ENCODE measurements around the gene MYO9B.

DNA sequence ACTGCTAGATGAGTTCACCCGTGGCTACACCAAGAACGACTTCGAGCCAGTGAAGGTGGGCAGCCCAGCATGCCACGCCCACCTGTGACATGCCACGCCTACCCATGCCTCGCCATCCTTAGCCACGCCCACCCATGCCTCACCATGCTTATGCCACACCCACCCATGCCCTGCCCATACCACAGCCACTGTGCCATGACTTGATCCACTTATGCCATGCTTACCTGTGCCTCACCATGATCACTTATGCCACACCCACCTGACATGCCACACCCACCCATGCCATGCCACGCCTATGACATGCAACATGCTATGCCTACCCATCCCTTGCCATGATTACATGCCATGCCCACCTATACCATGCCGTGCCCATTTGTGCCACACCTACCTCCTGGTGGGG, 126.7 kb downstream of the MYO9B start:
- TF ChIP-seq, protein P1, sequence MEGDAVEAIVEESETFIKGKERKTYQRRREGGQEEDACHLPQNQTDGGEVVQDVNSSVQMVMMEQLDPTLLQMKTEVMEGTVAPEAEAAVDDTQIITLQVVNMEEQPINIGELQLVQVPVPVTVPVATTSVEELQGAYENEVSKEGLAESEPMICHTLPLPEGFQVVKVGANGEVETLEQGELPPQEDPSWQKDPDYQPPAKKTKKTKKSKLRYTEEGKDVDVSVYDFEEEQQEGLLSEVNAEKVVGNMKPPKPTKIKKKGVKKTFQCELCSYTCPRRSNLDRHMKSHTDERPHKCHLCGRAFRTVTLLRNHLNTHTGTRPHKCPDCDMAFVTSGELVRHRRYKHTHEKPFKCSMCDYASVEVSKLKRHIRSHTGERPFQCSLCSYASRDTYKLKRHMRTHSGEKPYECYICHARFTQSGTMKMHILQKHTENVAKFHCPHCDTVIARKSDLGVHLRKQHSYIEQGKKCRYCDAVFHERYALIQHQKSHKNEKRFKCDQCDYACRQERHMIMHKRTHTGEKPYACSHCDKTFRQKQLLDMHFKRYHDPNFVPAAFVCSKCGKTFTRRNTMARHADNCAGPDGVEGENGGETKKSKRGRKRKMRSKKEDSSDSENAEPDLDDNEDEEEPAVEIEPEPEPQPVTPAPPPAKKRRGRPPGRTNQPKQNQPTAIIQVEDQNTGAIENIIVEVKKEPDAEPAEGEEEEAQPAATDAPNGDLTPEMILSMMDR (optimal IDR thresholded peaks at IDR 0.05 in 1 of 3, IDR thresholded peaks at IDR 0.05 in 1 of 3, conservative IDR thresholded peaks at IDR 0.05 in 1 of 3; ENCODE audit: extremely low read depth in 1 of 3, insufficient read depth in 2 of 3, low read length in 3 of 3) = no peak
- TF ChIP-seq EZH2 (IDR thresholded peaks at IDR 0.05; ENCODE audit: low read length) = no peak
